K562 treated with DMSO at 1 percent for 48 hours (cell line): ENCODE results near the gene ADAM21. TPM values are rescaled to one million over a fixed set of nuclear protein-coding genes. Genes with fewer than 3 reads are reported as not detected.

Experiments used
- total RNA-seq: library from RNA; unstranded; fragments of 300-600 nt; gene quantifications from 2 replicates; pipeline ENCODE4 v1.2.3, GENCODE V29; 2022; ENCODE audit warnings: low replicate concordance; ENCODE audit errors: extremely low read depth

Gene ADAM21
- total RNA-seq: not detected in 2 replicates

DNA sequence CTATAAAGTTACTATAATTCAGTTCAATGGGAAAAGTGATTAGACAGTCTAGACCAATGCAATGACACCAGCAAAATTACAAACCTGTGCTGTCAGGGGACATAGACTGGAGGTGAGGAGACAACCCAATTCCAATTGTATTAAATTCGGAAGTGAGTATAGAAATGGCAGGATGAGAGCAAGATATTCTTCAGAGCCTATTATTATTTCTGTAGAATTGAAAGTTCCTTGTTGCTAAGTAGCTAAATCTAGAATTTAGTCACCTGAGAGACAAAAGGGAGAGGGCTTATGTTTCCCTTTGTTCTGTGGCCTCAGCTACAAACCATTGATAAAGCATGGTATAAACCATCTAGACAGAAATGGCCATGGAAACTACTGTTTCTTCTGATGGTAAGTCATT, at the start of gene ADAM21:
TSS of gene ADAM21 (plus strand) at position 301 of the 400 bp plus-strand sequence. CDS start 5,326 bp downstream, outside the sequence.

DNA sequence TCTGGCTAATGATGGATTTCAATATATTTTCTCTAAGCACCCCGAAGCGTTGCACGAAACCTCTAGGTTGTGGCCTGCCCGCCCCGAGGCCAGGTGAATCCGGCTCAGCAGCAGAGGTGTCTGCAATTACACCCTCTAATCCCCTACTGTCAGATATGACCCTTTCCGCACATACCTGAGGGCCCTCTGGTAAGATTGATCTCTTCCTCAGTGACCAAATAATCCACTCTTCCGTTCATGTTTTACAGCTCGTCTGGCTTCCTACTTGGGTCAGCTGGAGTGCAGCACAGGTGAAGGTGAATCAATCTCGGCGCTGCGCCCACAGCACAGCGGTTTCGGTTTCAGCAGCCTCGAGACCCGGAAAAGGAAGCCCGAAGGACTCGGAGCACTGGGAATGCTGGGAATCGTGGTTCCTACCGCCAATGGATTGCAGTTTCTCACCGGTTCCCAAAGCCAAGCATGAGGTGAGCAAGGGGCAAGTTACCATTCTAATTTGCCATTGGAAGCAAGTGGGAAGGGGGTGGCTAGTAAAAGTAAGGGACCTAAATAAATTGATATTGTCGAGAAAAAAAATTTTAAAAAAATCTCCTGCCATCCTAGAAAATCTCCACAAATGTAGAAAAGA, 35.1 kb upstream of the ADAM21 start, which contains the start of gene SYNJ2BP:
TSS of gene SYNJ2BP (minus strand) at position 366 of the 625 bp plus-strand sequence. CDS start at position 239, 127 bp downstream.

Other genes starting within 250 kb of the ADAM21 start
- gene COX16, start 92.5 kb upstream of the ADAM21 start, total RNA-seq: not detected in 2 replicates
- not detected in 2 replicates for gene SYNJ2BP, start 35.1 kb upstream of the ADAM21 start, total RNA-seq
- not detected in 2 replicates for gene ADAM20, start 82.8 kb downstream of the ADAM21 start, total RNA-seq
- gene MED6, start 148.5 kb downstream of the ADAM21 start, total RNA-seq: not detected in 2 replicates
- not detected in 2 replicates for gene TTC9, start 189.7 kb downstream of the ADAM21 start, total RNA-seq